Nephron (organoid): ENCODE data around the gene MACO1.

Experiments used
- H3K27ac Mint-ChIP-seq, 3 experiments: 2 replicates each; pipeline ENCODE4 v1.8.0; 2020; ENCODE audit warnings: mixed read lengths in 3 of 3, mild to moderate bottlenecking in 2 of 3, moderate library complexity in 1 of 3
- H3K27me3 Mint-ChIP-seq: 2 replicates; pipeline ENCODE4 v1.8.0; 2021; ENCODE audit warnings: low read depth, mild to moderate bottlenecking, moderate library complexity, mixed read lengths
- H3K36me3 Mint-ChIP-seq: 2 replicates; pipeline ENCODE4 v1.8.0; 2020; ENCODE audit warnings: low read depth, mixed read lengths
- H3K4me1 Mint-ChIP-seq: 2 replicates; pipeline ENCODE4 v1.8.0; 2020; ENCODE audit warnings: mixed read lengths
- H3K4me3 Mint-ChIP-seq, 3 experiments: 2 replicates each; pipeline ENCODE4 v1.8.0; 2020; ENCODE audit warnings: mild to moderate bottlenecking in 3 of 3, mixed read lengths in 3 of 3, moderate library complexity in 2 of 3
- H3K9me3 Mint-ChIP-seq: 2 replicates; pipeline ENCODE4 v1.8.0; 2020; ENCODE audit warnings: mixed read lengths
- TF ChIP-seq, protein P1 (sequence below), 3 experiments: fragments of 200-600 bp; sonication (generic); IDR thresholded peaks; one replicate each; pipeline ENCODE4 v1.5.0; 2021; ENCODE audit warnings: antibody characterized with exemption in 3 of 3; ENCODE audit not compliant: unreplicated experiment in 3 of 3

Gene MACO1

DNA sequence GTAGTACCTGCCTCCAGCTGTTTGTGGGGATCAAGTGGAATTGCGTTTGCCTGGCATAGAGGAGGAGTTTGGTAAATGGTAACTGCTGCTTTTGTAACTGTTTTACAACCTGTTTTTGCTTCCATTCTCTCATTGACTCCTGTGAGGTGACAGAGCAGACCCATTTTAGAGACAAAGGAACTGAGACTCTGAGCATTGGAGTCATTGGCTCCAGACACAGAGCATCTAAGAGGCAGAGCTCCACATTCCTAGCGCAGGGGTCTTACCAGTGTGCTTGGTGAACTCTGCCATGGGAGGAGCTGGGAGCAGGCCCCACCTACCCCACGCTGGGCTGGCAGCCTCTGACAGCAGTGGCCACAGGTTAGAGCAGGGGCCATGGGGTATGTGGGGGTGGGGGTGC, 115.1 kb downstream of the MACO1 start:
- Mint-ChIP-seq H3K27ac (no peak overlapping the region), H3K4me1 (peaks cover 30% of the 10 kb centered on the region), H3K4me3 (peak overlapping the region; percentile 83 to 85 (median 84)), H3K27me3 (peaks cover 9% of the 10 kb centered on the region), H3K9me3 (no peaks in the 10 kb centered on the region), H3K36me3 (no peaks in the 10 kb centered on the region)
- TF ChIP-seq, protein P1, sequence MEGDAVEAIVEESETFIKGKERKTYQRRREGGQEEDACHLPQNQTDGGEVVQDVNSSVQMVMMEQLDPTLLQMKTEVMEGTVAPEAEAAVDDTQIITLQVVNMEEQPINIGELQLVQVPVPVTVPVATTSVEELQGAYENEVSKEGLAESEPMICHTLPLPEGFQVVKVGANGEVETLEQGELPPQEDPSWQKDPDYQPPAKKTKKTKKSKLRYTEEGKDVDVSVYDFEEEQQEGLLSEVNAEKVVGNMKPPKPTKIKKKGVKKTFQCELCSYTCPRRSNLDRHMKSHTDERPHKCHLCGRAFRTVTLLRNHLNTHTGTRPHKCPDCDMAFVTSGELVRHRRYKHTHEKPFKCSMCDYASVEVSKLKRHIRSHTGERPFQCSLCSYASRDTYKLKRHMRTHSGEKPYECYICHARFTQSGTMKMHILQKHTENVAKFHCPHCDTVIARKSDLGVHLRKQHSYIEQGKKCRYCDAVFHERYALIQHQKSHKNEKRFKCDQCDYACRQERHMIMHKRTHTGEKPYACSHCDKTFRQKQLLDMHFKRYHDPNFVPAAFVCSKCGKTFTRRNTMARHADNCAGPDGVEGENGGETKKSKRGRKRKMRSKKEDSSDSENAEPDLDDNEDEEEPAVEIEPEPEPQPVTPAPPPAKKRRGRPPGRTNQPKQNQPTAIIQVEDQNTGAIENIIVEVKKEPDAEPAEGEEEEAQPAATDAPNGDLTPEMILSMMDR (IDR thresholded peaks at IDR 0.05; ENCODE audit: unreplicated experiment in 3 of 3) = no peak

DNA sequence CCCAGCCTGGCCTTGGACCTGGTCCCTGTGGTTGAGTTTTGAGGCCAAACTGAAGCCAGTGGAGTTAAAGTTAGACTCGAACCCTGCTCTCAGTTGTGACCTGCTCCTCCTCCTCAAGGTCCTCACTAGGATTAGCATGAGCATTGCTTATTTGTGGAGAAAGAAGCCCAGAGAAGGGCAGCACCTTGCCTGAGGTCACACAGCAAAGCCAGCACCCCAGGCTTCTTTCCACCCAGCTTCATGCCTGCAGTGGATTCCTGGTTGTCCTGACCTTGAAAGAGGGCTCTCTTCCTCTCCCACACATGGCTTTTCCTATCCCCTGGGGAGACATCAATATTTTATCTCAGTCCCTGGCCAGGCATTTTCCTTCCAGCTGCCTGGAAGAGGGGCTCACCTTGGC, 115.5 kb downstream of the MACO1 start:
- Mint-ChIP-seq H3K4me3 (peak overlapping the region in 2 of 3 experiments; percentile 16 to 40), H3K27ac (no peak overlapping the region), H3K27me3 (peaks cover 5% of the 10 kb centered on the region), H3K9me3 (no peaks in the 10 kb centered on the region), H3K36me3 (no peaks in the 10 kb centered on the region), H3K4me1 (peaks cover 33% of the 10 kb centered on the region)
- TF ChIP-seq, protein P1 (IDR thresholded peaks at IDR 0.05; ENCODE audit: unreplicated experiment in 3 of 3) = no peak

DNA sequence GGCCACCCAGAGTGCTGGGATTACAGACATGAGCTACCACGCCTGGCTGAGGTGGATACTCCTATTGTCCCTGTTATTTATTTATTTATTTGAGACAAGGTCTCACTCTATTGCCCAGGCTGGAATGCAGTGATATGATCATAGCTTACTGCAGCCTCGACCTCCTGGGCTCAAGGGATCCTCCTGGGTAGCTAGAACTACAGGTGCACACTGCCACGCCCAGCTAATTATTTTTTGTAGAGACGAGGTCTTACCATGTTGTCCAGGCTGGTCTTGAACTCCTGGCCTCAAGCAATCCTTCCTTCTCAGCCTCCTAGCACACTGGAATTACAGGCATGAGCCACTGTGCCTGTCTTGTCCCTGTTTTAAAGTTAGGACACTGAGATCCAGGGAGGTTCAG, 117.9 kb downstream of the MACO1 start:
- peaks cover 7% of the 10 kb centered on the region for H3K27me3 Mint-ChIP-seq
- no peaks in the 10 kb centered on the region for H3K9me3 Mint-ChIP-seq
- H3K4me3 Mint-ChIP-seq = no peak overlapping the region
- H3K36me3 Mint-ChIP-seq = no peaks in the 10 kb centered on the region
- TF ChIP-seq, protein P1 (IDR thresholded peaks at IDR 0.05; ENCODE audit: unreplicated experiment in 3 of 3) = no peak
- peaks cover 34% of the 10 kb centered on the region for H3K4me1 Mint-ChIP-seq
- no peak overlapping the region for H3K27ac Mint-ChIP-seq

DNA sequence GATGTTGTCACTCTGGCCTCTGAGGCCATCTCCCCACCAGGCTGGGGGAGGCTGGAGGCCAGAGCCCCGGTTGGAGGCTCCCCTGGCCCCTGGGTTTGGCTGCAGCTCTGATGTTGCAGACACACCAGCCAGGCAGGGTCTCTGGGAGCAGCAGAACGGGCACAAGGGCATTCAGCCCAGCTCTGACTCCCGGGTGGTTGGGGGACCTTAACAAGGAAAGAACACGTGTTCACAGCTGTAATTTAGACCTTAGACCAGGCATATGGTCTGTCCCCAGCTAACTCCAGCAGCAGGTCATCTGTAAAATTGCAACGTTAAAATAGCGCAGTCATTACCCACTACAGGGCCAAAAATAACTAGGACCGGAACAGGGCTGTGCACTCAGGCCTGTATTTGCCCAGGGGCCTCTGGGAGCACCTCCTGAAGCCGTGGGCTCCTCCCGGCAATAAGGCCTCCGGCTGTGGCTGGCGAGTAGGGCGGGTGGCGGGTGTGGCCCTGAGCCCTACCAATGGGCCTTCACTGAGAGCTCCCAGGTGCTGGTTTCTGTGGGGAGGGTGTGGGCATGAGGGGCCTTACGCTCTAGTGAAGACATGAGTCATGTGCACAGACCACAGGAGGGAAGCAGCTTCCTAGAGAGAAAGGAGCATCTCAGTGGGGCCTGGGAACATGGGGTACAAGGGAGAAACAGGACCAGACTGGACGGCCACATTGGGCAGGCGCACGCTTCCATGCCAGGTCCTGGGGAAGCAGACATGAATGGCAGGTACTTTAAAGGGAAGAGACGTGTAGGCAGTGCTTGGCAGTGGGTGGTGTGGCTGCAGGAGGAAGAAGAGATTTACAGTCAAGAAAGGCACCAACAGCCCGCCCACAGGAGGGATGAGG, 118.8 kb downstream of the MACO1 start:
- TF ChIP-seq, protein P1 (IDR thresholded peaks at IDR 0.05; ENCODE audit: unreplicated experiment in 3 of 3) = no peak
- peaks cover 34% of the 10 kb centered on the region for H3K4me1 Mint-ChIP-seq
- no peaks in the 10 kb centered on the region for H3K36me3 Mint-ChIP-seq
- no peak overlapping the region for H3K4me3 Mint-ChIP-seq
- peaks cover 7% of the 10 kb centered on the region for H3K27me3 Mint-ChIP-seq
- peak overlapping the region in 1 of 3 experiments; percentile 33 for H3K27ac Mint-ChIP-seq
- no peaks in the 10 kb centered on the region for H3K9me3 Mint-ChIP-seq
